OCI-LY7 (cell line): Measurements from ENCODE around the gene DIRAS1.

Source experiments
- EZH2phosphoT487 ChIP-seq: fragments of 200-600 bp; sonication (generic); IDR thresholded peaks from 2 replicates; pipeline ENCODE4 v1.6.1; 2018; ENCODE audit warnings: low read depth, borderline replicate concordance, mild to moderate bottlenecking, mixed run types, antibody characterized with exemption, low read length, moderate library complexity, mixed read lengths
- TF ChIP-seq, protein P1 (sequence below): fragments of 200-600 bp; sonication (generic); conservative IDR thresholded peaks from 2 replicates; pipeline ENCODE4 v1.5.1; 2014; ENCODE audit warnings: mild to moderate bottlenecking, antibody characterized with exemption, low read length, moderate library complexity, mixed read lengths

DNA sequence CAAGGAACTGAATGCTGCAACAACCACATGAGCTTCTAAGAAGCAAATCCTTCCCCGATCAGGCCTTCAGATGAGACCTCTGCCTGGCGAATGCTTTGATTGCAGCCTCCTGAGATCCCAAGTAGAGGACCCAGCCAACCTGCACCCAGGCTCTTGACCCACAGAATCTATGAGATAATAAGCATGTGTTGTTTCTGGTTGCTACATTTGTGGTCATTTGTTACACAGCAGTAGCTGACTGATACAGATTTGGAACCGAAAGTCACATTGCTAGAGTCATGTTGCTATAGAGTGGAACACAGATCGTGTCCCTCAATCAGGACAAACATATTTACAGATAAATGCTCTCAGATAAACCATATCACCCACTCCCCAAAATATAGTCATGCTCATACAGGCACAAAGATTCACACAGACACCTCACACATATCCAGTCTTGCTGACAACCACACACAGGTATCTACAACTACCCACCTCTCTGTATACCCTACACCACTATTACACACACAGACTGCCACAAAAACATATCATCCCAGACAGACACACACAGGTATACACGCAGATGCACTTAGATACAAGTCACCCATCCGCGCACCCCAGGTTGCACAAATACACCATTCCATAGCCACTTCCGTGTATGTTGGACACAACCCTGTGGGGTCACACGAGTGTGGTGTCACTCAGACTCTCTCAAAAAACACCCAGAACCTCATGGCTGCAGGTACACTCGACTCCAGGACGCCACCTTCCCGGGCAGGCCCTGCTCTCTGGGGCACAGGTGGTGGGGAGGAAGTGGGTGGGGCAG, 5.5 kb downstream of the DIRAS1 start:
- TF ChIP-seq, protein P1, sequence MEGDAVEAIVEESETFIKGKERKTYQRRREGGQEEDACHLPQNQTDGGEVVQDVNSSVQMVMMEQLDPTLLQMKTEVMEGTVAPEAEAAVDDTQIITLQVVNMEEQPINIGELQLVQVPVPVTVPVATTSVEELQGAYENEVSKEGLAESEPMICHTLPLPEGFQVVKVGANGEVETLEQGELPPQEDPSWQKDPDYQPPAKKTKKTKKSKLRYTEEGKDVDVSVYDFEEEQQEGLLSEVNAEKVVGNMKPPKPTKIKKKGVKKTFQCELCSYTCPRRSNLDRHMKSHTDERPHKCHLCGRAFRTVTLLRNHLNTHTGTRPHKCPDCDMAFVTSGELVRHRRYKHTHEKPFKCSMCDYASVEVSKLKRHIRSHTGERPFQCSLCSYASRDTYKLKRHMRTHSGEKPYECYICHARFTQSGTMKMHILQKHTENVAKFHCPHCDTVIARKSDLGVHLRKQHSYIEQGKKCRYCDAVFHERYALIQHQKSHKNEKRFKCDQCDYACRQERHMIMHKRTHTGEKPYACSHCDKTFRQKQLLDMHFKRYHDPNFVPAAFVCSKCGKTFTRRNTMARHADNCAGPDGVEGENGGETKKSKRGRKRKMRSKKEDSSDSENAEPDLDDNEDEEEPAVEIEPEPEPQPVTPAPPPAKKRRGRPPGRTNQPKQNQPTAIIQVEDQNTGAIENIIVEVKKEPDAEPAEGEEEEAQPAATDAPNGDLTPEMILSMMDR, result no peak
- no peak for TF ChIP-seq EZH2phosphoT487
